GM08714 (cell line): ENCODE results near the gene RFXANK.

Experiments
- H3K4me3 ChIP-seq: fragments of 200-500 bp; sonication (Bioruptor generic); 2 replicates; pipeline ENCODE4 v1.5.1; 2014; ENCODE audit warnings: mild to moderate bottlenecking, low read length, inconsistent platforms
- ZNF274 ChIP-seq: IDR thresholded peaks from 2 replicates; pipeline ENCODE4 v1.6.1; 2012; ENCODE audit warnings: mild to moderate bottlenecking, low read depth, low read length

The RFXANK gene

DNA sequence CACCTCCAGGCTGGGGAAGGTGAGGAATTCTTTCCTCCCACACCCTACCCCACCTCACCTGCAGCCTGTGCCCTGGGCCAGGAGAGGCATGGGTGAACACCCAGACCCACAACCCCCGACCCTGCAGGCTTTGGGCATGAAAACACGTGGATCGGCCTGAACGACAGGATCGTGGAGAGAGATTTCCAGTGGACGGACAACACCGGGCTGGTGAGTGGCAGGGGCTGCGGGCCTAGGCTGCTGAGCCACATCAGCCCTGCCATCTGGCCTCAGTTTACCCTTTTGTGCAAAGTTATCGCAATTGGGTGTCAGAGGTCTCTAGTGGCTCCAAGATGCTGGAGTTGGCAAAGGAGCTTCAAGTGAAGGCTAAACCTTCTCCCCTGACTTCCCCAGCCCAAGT, 48.4 kb downstream of the RFXANK start:
- TF ChIP-seq ZNF274 = no peak
- no peak overlapping the region for H3K4me3 ChIP-seq

DNA sequence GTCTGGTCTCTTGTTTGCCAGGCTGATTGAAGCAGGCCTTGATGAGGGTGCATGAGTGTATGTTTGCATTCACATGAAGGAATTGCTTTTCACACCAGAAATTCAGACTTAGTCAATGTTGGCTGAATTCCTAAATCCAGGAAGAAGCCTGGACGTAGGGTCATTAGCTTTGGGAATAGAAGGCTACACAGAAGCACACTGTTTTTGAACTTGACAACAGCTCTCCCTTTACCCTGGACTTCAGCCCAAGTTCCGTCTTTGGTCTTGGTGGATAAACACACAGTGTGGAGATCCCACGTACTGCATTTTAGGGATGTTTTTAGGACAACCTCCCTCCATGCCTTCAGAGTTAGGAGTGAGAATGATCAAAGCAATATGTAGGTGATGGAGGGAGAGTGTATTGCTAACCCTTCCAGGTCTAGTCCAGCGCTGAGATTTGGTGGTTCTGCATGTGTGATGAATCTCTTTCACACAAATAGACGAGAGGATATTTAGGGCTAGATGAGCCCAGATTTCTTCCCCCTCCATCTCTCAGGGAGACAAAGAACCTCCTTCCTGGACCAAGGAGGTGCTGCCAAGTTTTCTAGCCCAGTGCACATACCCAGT, 58.2 kb downstream of the RFXANK start:
- no peak for TF ChIP-seq ZNF274
- no peak overlapping the region for H3K4me3 ChIP-seq
